ENCODE measurements around the gene VPS26A. TPM values are rescaled to one million over a fixed set of nuclear protein-coding genes. Genes with fewer than 3 reads are reported as not detected.

Gene VPS26A
- total and polyA plus RNA-seq, 2 donors (not counting 3 experiments of a cell fraction or from before 2014, with no cell fraction given) = 11.7 to 60.3 TPM

- H3K4me1 ChIP-seq (ENCODE audit: control insufficient read depth, extremely low read depth, insufficient read depth, low read length) = no peaks in the 10 kb centered on the region
- FAIRE-seq (no peak), DNase-seq (ENCODE audit: low read depth, low spot score) (no peak)
- H3K9me3 ChIP-seq (replicated peaks; ENCODE audit: control insufficient read depth, insufficient read depth, low read length) = no peaks in the 10 kb centered on the region
- no peak overlapping the region for H3K27ac ChIP-seq (ENCODE audit: insufficient read depth, low read depth, low read length)
- no peaks in the 10 kb centered on the region for H3K79me2 ChIP-seq (ENCODE audit: control insufficient read depth, insufficient read depth, low read length)
- TF ChIP-seq FOS (IDR thresholded peaks at IDR 0.05; ENCODE audit: borderline replicate concordance, insufficient read depth, low read length) = no peak
- no peak for TF ChIP-seq POLR2AphosphoS5 (IDR thresholded peaks at IDR 0.05; ENCODE audit: insufficient read depth, low read depth, low read length)
- TF ChIP-seq CTCF (IDR thresholded peaks at IDR 0.05; ENCODE audit: extremely low read depth in 1 of 2, insufficient read depth in 1 of 2, low read depth in 1 of 2, low read length in 2 of 2) = no peak
- no peak for TF ChIP-seq JUN (IDR thresholded peaks at IDR 0.05; ENCODE audit: borderline replicate concordance, insufficient read depth, insufficient read length, low read depth)
- TF ChIP-seq EZH2 (IDR thresholded peaks at IDR 0.05; ENCODE audit: borderline replicate concordance, low read depth, low read length, severe bottlenecking) = no peak
- TF ChIP-seq POLR2A (IDR thresholded peaks at IDR 0.05; ENCODE audit: low read depth, low read length) = no peak
- no peak for TF ChIP-seq GATA2 (IDR thresholded peaks at IDR 0.05; ENCODE audit: insufficient read depth, insufficient read length, low read depth, low read length)
- TF ChIP-seq MYC (IDR thresholded peaks at IDR 0.05; ENCODE audit: low read depth, low read length) = no peak
- TF ChIP-seq, protein P1, sequence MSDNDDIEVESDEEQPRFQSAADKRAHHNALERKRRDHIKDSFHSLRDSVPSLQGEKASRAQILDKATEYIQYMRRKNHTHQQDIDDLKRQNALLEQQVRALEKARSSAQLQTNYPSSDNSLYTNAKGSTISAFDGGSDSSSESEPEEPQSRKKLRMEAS (IDR thresholded peaks at IDR 0.05; ENCODE audit: insufficient read depth, insufficient read length) = no peak
- BruUV-seq (replicated peaks) = no TSS peak
- no peaks in the 10 kb centered on the region for H4K20me1 ChIP-seq (replicated peaks; ENCODE audit: control insufficient read depth, extremely low read depth, insufficient read depth, low read length)
- H2AFZ ChIP-seq (ENCODE audit: low read depth, low read length) = no peak overlapping the region
- H3K4me3 ChIP-seq (replicated peaks in 1 of 3; ENCODE audit: insufficient read depth in 1 of 3, low read depth in 1 of 3, low read length in 3 of 3) = no peak overlapping the region
- POLR2A ChIA-PET = no interaction called here
- H3K36me3 ChIP-seq (ENCODE audit: control insufficient read depth in 2 of 2, extremely low read depth in 1 of 2, insufficient read depth in 2 of 2, low read length in 2 of 2) = peaks cover 8 to 14% of the 10 kb centered on the region in 2 experiments
- no peaks in the 10 kb centered on the region for H3K9me1 ChIP-seq (replicated peaks; ENCODE audit: control insufficient read depth, extremely low read depth, insufficient read depth, low read length)
- H3K27me3 ChIP-seq (ENCODE audit: control insufficient read depth in 2 of 2, insufficient read depth in 2 of 2, low read length in 2 of 2) = no peaks in the 10 kb centered on the region
- CTCF ChIA-PET = no interaction called here
- no peak overlapping the region for H3K4me2 ChIP-seq (ENCODE audit: insufficient read depth, low read length)
- intact Hi-C loops (cut with micrococcal nuclease) = no loop called here
- dilution Hi-C loops (cut with MboI; ENCODE audit: extremely low pct_ligation_motif_present, low sequenced_read_pairs) = no loop called here
- no peak overlapping the region for H3K9ac ChIP-seq (replicated peaks; ENCODE audit: extremely low read depth, insufficient read depth, low read length)
These were observed 77.1 kb downstream of the VPS26A start for GRCh38 chr10:69201045-69201444.
